K562 (cell line): ENCODE data around the gene PAQR4. TPM values are rescaled to one million over a fixed set of nuclear protein-coding genes. Genes with fewer than 3 reads are reported as not detected.
A peak's percentile ranks its signal among the peaks of the same experiment; 100 is the strongest.

ENCODE experiments used
- ADNP ChIP-seq: fragments of 200-800 bp; sonication (Bioruptor generic); IDR thresholded peaks from 2 replicates; pipeline ENCODE4 v1.6.1; 2016; ENCODE audit warnings: missing genetic modification characterization, missing compliant biosample characterization
- ASH1L ChIP-seq: fragments of 450-650 bp; IDR thresholded peaks from 2 replicates; pipeline ENCODE4 v1.6.1; 2018; ENCODE audit warnings: borderline replicate concordance, mild to moderate bottlenecking, low read depth; ENCODE audit not compliant: partially characterized antibody
- ATF1 ChIP-seq, 2 experiments: fragments of 450-650 bp in 1 of 2; IDR thresholded peaks; 2 replicates each; pipeline ENCODE4 v1.6.1; 2016; ENCODE audit warnings: missing compliant biosample characterization in 1 of 2, missing genetic modification characterization in 1 of 2
- CBX5 ChIP-seq: IDR thresholded peaks from 2 replicates; pipeline ENCODE4 v1.6.1; 2014; ENCODE audit warnings: low read depth, borderline replicate concordance
- EP300 ChIP-seq: IDR thresholded peaks from 2 replicates; pipeline ENCODE4 v1.6.1; 2012; ENCODE audit warnings: low read length, improper control_type of control experiment
- FOS ChIP-seq: IDR thresholded peaks from 3 replicates; pipeline ENCODE4 v1.6.1; 2011; ENCODE audit not compliant: insufficient read length; ENCODE audit errors: extremely low read depth
- HDGF ChIP-seq: fragments of 450-650 bp; IDR thresholded peaks from 2 replicates; pipeline ENCODE4 v1.6.1; 2016
- HNRNPLL ChIP-seq: fragments of 200-400 bp; formaldehyde crosslinking; IDR thresholded peaks from 2 replicates; pipeline ENCODE4 v1.6.1; 2017; ENCODE audit warnings: low read length, low read depth, mild to moderate bottlenecking; ENCODE audit not compliant: poor library complexity, severe bottlenecking
- JUND ChIP-seq, 2 experiments: IDR thresholded peaks; 2 replicates in 1 of 2; 3 replicates in 1 of 2; pipeline ENCODE4 v1.6.1; 2011; ENCODE audit warnings: borderline replicate concordance in 2 of 2, low read depth in 2 of 2, low read length in 2 of 2, improper control_type of control experiment in 1 of 2, missing biosample characterization in 1 of 2, missing genetic modification characterization in 1 of 2, missing genetic modification reagents in 1 of 2
- MCM5 ChIP-seq: fragments of 450-650 bp; IDR thresholded peaks from 2 replicates; pipeline ENCODE4 v1.6.1; 2016; ENCODE audit warnings: low read depth
- MYC ChIP-seq, 2 experiments: fragments of 250-450 bp in 1 of 2; sonication (Bioruptor Pico) in 1 of 2; IDR thresholded peaks; 2 replicates each; pipeline versions ENCODE4 v1.5.1 to v1.6.1; 2012 to 2021; ENCODE audit warnings: low read depth in 2 of 2, borderline replicate concordance in 1 of 2, improper control_type of control experiment in 1 of 2, low read length in 1 of 2, mild to moderate bottlenecking in 1 of 2, moderate library complexity in 1 of 2
- RB1 ChIP-seq: fragments of 450-650 bp; IDR thresholded peaks from 2 replicates; pipeline ENCODE4 v1.6.1; 2017; ENCODE audit warnings: low read depth, mild to moderate bottlenecking
- RBM25 ChIP-seq: fragments of 200-400 bp; formaldehyde crosslinking; IDR thresholded peaks from 2 replicates; pipeline ENCODE4 v1.6.1; 2018; ENCODE audit warnings: low read length, low read depth, moderate library complexity; ENCODE audit not compliant: severe bottlenecking
- SIN3A ChIP-seq, 2 experiments: fragments of 150-350 bp in 1 of 2; IDR thresholded peaks; 2 replicates each; pipeline ENCODE4 v1.6.1; 2011 to 2016; ENCODE audit warnings: borderline replicate concordance in 2 of 2, low read depth in 2 of 2, low read length in 2 of 2, mild to moderate bottlenecking in 2 of 2, moderate library complexity in 2 of 2; ENCODE audit not compliant: control insufficient read depth in 1 of 2
- STAG1 ChIP-seq: sonication (generic); formaldehyde crosslinking; IDR thresholded peaks from 2 replicates; pipeline ENCODE4 v1.5.0; 2020; ENCODE audit warnings: missing genetic modification reagents, borderline replicate concordance
- TCF3 ChIP-seq: sonication (generic); formaldehyde crosslinking; IDR thresholded peaks from 2 replicates; pipeline ENCODE4 v1.4.0; 2020; ENCODE audit warnings: mild to moderate bottlenecking, missing genetic modification reagents
- TGIF2 ChIP-seq: sonication (generic); formaldehyde crosslinking; IDR thresholded peaks from 2 replicates; pipeline ENCODE4 v1.8.1; 2022; ENCODE audit warnings: mild to moderate bottlenecking, missing genetic modification reagents, moderate library complexity
- TRIM28 ChIP-seq: fragments of 450-650 bp; IDR thresholded peaks from 2 replicates; pipeline ENCODE4 v1.6.1; 2017
- ZFX ChIP-seq: sonication (generic); formaldehyde crosslinking; IDR thresholded peaks from 2 replicates; pipeline ENCODE4 v1.8.0; 2022; ENCODE audit warnings: mild to moderate bottlenecking, missing genetic modification reagents, moderate library complexity
- ZNF444 ChIP-seq: fragments of 250-450 bp; sonication (Bioruptor Pico); IDR thresholded peaks from 2 replicates; pipeline ENCODE4 v1.4.0; 2020; ENCODE audit warnings: mild to moderate bottlenecking, moderate library complexity
- ZNF589 ChIP-seq: fragments of 200-800 bp; sonication (Bioruptor generic); IDR thresholded peaks from 2 replicates; pipeline ENCODE4 v1.6.1; 2016; ENCODE audit warnings: low read depth, missing genetic modification characterization, missing compliant biosample characterization
- ZNF785 ChIP-seq: fragments of 250-450 bp; sonication (Bioruptor Pico); IDR thresholded peaks from 2 replicates; pipeline ENCODE4 v1.4.0; 2020; ENCODE audit warnings: mild to moderate bottlenecking
- polyA plus RNA-seq, 8 experiments: library from polyadenylated mRNA; depleted of rRNA in 4 of 8; stranded (reverse) in 5 of 8; unstranded in 3 of 8; fragments of >200 nt; fragmentation: Nextera tagmentation in 2 of 8; fragmentation: Illumina TruSeq in 1 of 8; extraction: Ambion mirVana in 2 of 8; extraction: Trizol in 1 of 8; gene quantifications; 2 replicates each; pipeline versions ENCODE4 v1.2.1 to v1.2.3, GENCODE V29; 2011 to 2014; ENCODE audit warnings: inconsistent platforms in 1 of 8, missing spikeins in 1 of 8
- total RNA-seq, 7 experiments: library from RNA; depleted of rRNA in 6 of 7; stranded (reverse); fragments of >200 nt in 6 of 7; fragmentation: Illumina TruSeq in 2 of 7; extraction: Trizol in 2 of 7; gene quantifications; 2 replicates each; pipeline versions ENCODE4 v1.2.1 to v1.2.3, GENCODE V29; 2011 to 2021; ENCODE audit warnings: low replicate concordance in 1 of 7
- TF ChIP-seq, protein P1 (sequence below): fragments of 150-350 bp; conservative IDR thresholded peaks from 2 replicates; pipeline ENCODE4 v1.6.1; 2014; ENCODE audit warnings: low read length
- TF ChIP-seq, protein P2 (sequence below): sonication (generic); formaldehyde crosslinking; IDR thresholded peaks from 2 replicates; pipeline ENCODE4 v1.9.0; 2022; ENCODE audit warnings: mild to moderate bottlenecking, missing genetic modification reagents

Gene PAQR4
- total and polyA plus RNA-seq, 9 of the 15 experiments (the other 6 are each of a cell fraction or from before 2014, with no cell fraction given) = 0.62 to 40.4 (median 19.5) TPM

- TF ChIP-seq, protein P1, sequence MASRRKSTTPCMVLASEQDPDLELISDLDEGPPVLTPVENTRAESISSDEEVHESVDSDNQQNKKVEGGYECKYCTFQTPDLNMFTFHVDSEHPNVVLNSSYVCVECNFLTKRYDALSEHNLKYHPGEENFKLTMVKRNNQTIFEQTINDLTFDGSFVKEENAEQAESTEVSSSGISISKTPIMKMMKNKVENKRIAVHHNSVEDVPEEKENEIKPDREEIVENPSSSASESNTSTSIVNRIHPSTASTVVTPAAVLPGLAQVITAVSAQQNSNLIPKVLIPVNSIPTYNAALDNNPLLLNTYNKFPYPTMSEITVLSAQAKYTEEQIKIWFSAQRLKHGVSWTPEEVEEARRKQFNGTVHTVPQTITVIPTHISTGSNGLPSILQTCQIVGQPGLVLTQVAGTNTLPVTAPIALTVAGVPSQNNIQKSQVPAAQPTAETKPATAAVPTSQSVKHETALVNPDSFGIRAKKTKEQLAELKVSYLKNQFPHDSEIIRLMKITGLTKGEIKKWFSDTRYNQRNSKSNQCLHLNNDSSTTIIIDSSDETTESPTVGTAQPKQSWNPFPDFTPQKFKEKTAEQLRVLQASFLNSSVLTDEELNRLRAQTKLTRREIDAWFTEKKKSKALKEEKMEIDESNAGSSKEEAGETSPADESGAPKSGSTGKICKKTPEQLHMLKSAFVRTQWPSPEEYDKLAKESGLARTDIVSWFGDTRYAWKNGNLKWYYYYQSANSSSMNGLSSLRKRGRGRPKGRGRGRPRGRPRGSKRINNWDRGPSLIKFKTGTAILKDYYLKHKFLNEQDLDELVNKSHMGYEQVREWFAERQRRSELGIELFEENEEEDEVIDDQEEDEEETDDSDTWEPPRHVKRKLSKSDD = 0 out of 2 replicates have a peak, but pooled peaks have one; percentile 42
- TF ChIP-seq ZNF589 (CRISPR knock-in tag) = no peak
- peak; percentile 81 for TF ChIP-seq RB1
- peak; percentile 93 for TF ChIP-seq ASH1L
- no peak for TF ChIP-seq ZNF444 (CRISPR knock-in tag)
- TF ChIP-seq ZFX (CRISPR knock-in tag) = peak; percentile 24; the same call in 1 of the 2 replicates
- TF ChIP-seq STAG1 (CRISPR knock-in tag) = peak; percentile 19; the same call in 1 of the 2 replicates
- TF ChIP-seq TRIM28 = peak; percentile 74
- TF ChIP-seq FOS = peak; percentile 99
- TF ChIP-seq JUND (IDR thresholded peaks at IDR 0.05; ENCODE audit: borderline replicate concordance, low read depth, low read length) = peak; percentile 68
- TF ChIP-seq JUND (tag; IDR thresholded peaks at IDR 0.05; ENCODE audit: borderline replicate concordance, low read depth, low read length) = peak; percentile 58; the same call in 1 of the 3 replicates
- peak; percentile 86; the same call in 1 of the 2 replicates for TF ChIP-seq TGIF2 (CRISPR knock-in tag)
- 0 out of 4 replicates have a peak, but pooled peaks of 1 of the 2 experiments have one; percentile 52 for TF ChIP-seq SIN3A (IDR thresholded peaks at IDR 0.05; ENCODE audit: borderline replicate concordance in 2 of 2, control insufficient read depth in 1 of 2, low read depth in 2 of 2, low read length in 2 of 2)
- no peak for TF ChIP-seq ATF1 (CRISPR knock-in tag; IDR thresholded peaks at IDR 0.05)
- peak; percentile 83 for TF ChIP-seq ATF1 (tag; IDR thresholded peaks at IDR 0.05)
- TF ChIP-seq, protein P2, sequence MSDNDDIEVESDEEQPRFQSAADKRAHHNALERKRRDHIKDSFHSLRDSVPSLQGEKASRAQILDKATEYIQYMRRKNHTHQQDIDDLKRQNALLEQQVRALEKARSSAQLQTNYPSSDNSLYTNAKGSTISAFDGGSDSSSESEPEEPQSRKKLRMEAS = peak; percentile 85
- no peak for TF ChIP-seq MCM5
- no peak for TF ChIP-seq ZNF785 (CRISPR knock-in tag)
- TF ChIP-seq HDGF = 0 out of 2 replicates have a peak, but pooled peaks have one; percentile 28
- TF ChIP-seq MYC (IDR thresholded peaks at IDR 0.05; ENCODE audit: low read depth, low read length) = peak; percentile 57
- TF ChIP-seq MYC (CRISPR knock-in tag; IDR thresholded peaks at IDR 0.05; ENCODE audit: borderline replicate concordance, low read depth) = no peak
- TF ChIP-seq HNRNPLL = no peak
- peak; percentile 100 for TF ChIP-seq RBM25
- no peak for TF ChIP-seq CBX5
- TF ChIP-seq EP300 = peak; percentile 18; the same call in 1 of the 2 replicates
- TF ChIP-seq ADNP (tag) = no peak
- TF ChIP-seq TCF3 = peak; percentile 50; the same call in 1 of the 2 replicates
These were observed 34.6 kb downstream of the PAQR4 start (continued) for GRCh38 chr16:3003582-3004270.
